Nucleus accumbens (tissue), 56 donors: ENCODE results near the gene PEX1.
"Not testable (repeated sequence)": the region's sequence is repeated elsewhere in the genome, so short reads cannot be mapped to it uniquely, and the experiment has no call there.

Experiments used
- DNase-seq, 56 donors: peaks; one replicate each; lab custom pipeline; 2025; lab: John Stamatoyannopoulos, UW

PEX1 gene

GRCh38 chr7:92508946-92509345, 19.4 kb downstream of the PEX1 start:
- DNase-seq: no peak

- DNase-seq: no peak
Observed at GRCh38 chr7:92506363-92506762, 22.0 kb downstream of the PEX1 start.

DNA sequence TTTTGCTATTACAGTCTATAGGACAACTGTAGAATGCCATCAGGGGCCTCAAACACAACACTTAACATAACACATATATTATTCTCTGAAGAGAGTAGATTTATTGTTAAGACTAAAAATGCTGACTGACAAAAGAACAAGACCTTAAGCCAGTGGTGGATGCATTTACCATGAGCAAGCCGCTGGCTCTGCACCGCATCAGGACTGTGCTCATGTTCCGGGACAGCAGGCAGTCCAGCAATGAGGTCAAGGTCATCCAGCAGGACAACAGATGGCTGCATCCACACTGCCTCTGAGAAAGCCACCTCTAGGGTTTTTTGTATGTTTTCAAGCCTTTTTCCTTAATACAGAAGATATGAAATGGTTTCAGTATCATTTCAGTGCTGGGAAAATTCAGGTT, 23.8 kb downstream of the PEX1 start:
- DNase-seq: no peak

- no peak for DNase-seq
Observed at GRCh38 chr7:92503767-92504166, 24.6 kb downstream of the PEX1 start.

- DNase-seq: no peak
Observed at GRCh38 chr7:92498557-92498956, 29.8 kb downstream of the PEX1 start.

GRCh38 chr7:92496876-92497275, 31.4 kb downstream of the PEX1 start:
- DNase-seq: no peak

DNA sequence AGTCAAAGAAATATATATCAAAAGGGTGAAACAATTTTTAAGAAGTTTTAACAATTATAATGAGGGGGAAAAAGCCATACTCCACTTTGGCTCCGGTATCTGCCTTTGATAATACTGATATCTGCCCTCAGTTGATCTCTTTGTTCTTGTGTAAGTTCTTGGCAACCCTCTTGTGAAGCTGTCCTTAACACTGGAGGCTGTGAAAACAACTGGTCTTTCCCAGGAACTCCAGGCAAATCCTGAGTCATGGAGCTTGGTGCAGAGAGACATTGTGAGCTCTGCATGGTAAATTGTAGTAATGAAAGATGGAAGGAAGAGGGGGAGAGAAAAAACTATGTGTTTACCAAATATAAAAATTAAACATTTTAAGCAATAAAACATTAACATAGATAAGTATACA, 38.7 kb downstream of the PEX1 start:
- DNase-seq: no peak

DNA sequence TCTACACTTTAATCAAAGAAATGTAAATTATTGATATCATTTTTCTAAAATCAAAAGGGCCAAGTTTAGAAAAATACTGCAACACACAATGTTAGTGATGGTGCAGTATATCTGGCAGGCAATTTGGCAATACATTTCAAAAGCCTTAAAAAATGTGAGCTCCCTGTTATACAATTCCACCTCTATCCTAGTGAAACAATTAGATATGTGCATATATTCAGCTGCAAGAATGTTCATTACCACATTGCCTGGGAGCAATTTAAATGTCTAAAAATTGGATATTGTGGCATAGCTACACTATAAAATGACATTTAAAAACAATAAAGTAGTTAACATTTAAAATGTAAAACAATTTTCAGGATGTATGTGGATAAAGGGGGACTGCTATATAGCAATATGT, 40.5 kb downstream of the PEX1 start:
- no peak for DNase-seq

GRCh38 chr7:92485974-92486373, 42.3 kb downstream of the PEX1 start:
- DNase-seq: no peak

- no peak for DNase-seq
Observed at GRCh38 chr7:92485267-92485892, 42.9 kb downstream of the PEX1 start.

- not testable (repeated sequence) for DNase-seq
Observed at GRCh38 chr7:92484226-92484625, 44.1 kb downstream of the PEX1 start.

GRCh38 chr7:92483624-92484023, 44.7 kb downstream of the PEX1 start:
- not testable (repeated sequence) for DNase-seq

- not testable (repeated sequence) for DNase-seq
Observed at GRCh38 chr7:92479146-92479545, 49.2 kb downstream of the PEX1 start.

- no peak for DNase-seq
Observed at GRCh38 chr7:92478711-92479110, 49.6 kb downstream of the PEX1 start.

- DNase-seq: no peak
Observed at GRCh38 chr7:92478095-92478494, 50.2 kb downstream of the PEX1 start.

GRCh38 chr7:92477681-92478080, 50.6 kb downstream of the PEX1 start, which contains the start of gene ERVW-1:
Gene ERVW-1 (minus strand): TSS chr7:92477946. CDS start chr7:92470381, 7,565 bp downstream.
- not testable (repeated sequence) for DNase-seq

GRCh38 chr7:92475851-92476590, 52.3 kb downstream of the PEX1 start:
- DNase-seq: not testable (repeated sequence)

GRCh38 chr7:92475261-92475770, 53.0 kb downstream of the PEX1 start:
- not testable (repeated sequence) for DNase-seq

GRCh38 chr7:92473989-92474388, 54.3 kb downstream of the PEX1 start:
- not testable (repeated sequence) for DNase-seq

GRCh38 chr7:92468589-92468988, 59.7 kb downstream of the PEX1 start:
- DNase-seq: not testable (repeated sequence)

DNA sequence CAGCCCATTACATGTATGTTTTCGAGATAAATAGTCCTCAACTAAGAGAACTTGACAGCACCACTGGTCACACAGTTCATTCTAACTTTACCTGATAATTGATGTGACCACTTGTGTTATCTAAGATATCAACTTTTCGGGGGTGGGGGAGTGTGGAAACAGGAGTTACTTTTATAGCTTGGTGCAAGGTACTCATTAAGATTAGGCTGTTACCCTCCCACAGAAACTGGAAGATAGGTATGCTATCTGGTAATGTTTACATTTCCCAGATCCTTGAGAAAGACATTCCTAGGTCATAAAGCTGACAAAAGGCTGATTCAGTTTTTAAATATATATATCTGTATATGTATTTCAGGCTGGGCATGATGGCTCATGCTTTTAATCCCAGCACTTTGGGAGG, 61.6 kb downstream of the PEX1 start:
- no peak for DNase-seq

DNA sequence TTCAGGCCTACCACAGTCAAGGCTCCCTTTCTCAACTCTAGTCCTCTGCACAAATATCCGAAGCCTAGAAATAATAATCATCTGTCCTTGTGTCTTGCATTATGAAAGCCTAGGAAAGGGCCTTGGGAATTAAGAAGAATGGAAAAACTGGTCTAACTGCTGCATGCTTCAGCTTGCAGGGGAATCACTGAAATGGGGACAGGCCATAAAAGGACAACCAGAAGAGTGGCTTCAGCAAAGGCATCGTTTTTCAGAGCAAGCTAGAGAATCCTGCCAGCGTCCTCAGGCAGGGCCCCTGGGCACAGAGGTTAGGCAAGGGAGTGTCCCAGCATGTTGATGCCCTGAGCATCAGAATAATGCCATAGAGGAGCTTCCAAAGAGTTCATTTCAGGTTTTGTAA, 63.8 kb downstream of the PEX1 start:
- no peak for DNase-seq
